NT2/D1 (cell line): ENCODE data around the gene SLC9A7.

Experiments used
- DNase-seq: peaks from one replicate; pipeline ENCODE4 v3.0.0-alpha.2; 2011; ENCODE audit warnings: low read depth, low spot score
- H3K27me3 ChIP-seq: 2 replicates; pipeline ENCODE4 v1.6.0; 2011; ENCODE audit warnings: mild to moderate bottlenecking; ENCODE audit not compliant: insufficient read length, insufficient read depth
- H3K36me3 ChIP-seq: 2 replicates; pipeline ENCODE4 v1.6.1; 2011; ENCODE audit warnings: mild to moderate bottlenecking, low read length, mixed read lengths; ENCODE audit not compliant: insufficient read depth, insufficient read length
- H3K4me1 ChIP-seq: 2 replicates; pipeline ENCODE4 v1.5.1; 2011; ENCODE audit not compliant: insufficient read depth, insufficient read length
- H3K4me3 ChIP-seq: 2 replicates; pipeline ENCODE4 v1.5.1; 2011; ENCODE audit warnings: low read depth; ENCODE audit not compliant: insufficient read length
- H3K9ac ChIP-seq: 2 replicates; pipeline ENCODE4 v1.6.0; 2011; ENCODE audit warnings: low read depth; ENCODE audit not compliant: insufficient read length
- H3K9me3 ChIP-seq: 2 replicates; pipeline ENCODE4 v1.5.1; 2011; ENCODE audit warnings: mild to moderate bottlenecking, low read length; ENCODE audit not compliant: insufficient read depth
- SUZ12 ChIP-seq: IDR thresholded peaks from 2 replicates; pipeline ENCODE4 v1.6.1; 2011; ENCODE audit not compliant: insufficient read length, insufficient read depth; ENCODE audit errors: extremely low read depth
- YY1 ChIP-seq: IDR thresholded peaks from 2 replicates; pipeline ENCODE4 v1.6.1; 2011; ENCODE audit not compliant: insufficient read length, insufficient read depth
- ZNF274 ChIP-seq: IDR thresholded peaks from 2 replicates; pipeline ENCODE4 v1.6.1; 2011; ENCODE audit warnings: mild to moderate bottlenecking, low read depth, low read length

The SLC9A7 gene

GRCh38 chrX:46645614-46646013 is 113.3 kb downstream of the SLC9A7 start:
- H3K9me3 ChIP-seq: no peaks in the 10 kb centered on the region
- no peaks in the 10 kb centered on the region for H3K27me3 ChIP-seq
- no peak overlapping the region for H3K4me3 ChIP-seq
- DNase-seq: no peak
- H3K36me3 ChIP-seq: peaks cover 16% of the 10 kb centered on the region
- H3K9ac ChIP-seq: no peak overlapping the region
- peaks cover 15% of the 10 kb centered on the region for H3K4me1 ChIP-seq
- no peak for TF ChIP-seq YY1
- TF ChIP-seq SUZ12: no peak
- TF ChIP-seq ZNF274: no peak

GRCh38 chrX:46643636-46644035 is 115.3 kb downstream of the SLC9A7 start:
- no peak for DNase-seq

GRCh38 chrX:46642145-46642544 is 116.8 kb downstream of the SLC9A7 start:
- Histone ChIP-seq H3K9me3 (no peaks in the 10 kb centered on the region), H3K4me3 (no peak overlapping the region), H3K4me1 (peaks cover 8% of the 10 kb centered on the region), H3K36me3 (peaks cover 16% of the 10 kb centered on the region), H3K27me3 (no peaks in the 10 kb centered on the region), H3K9ac (no peak overlapping the region)
- TF ChIP-seq YY1: no peak
- no peak for TF ChIP-seq ZNF274
- TF ChIP-seq SUZ12: no peak
- DNase-seq: no peak

More at GRCh38 chrX:46643636-46644035, 115.3 kb downstream of the SLC9A7 start:
- no peak overlapping the region for H3K4me3 ChIP-seq
- peaks cover 16% of the 10 kb centered on the region for H3K36me3 ChIP-seq
- no peak for TF ChIP-seq ZNF274
- TF ChIP-seq YY1: no peak
- TF ChIP-seq SUZ12: no peak
- no peak overlapping the region for H3K9ac ChIP-seq
- H3K9me3 ChIP-seq: no peaks in the 10 kb centered on the region
- H3K27me3 ChIP-seq: no peaks in the 10 kb centered on the region
- H3K4me1 ChIP-seq: peaks cover 13% of the 10 kb centered on the region

- DNase-seq: no peak
- Histone ChIP-seq H3K27me3 (no peaks in the 10 kb centered on the region), H3K9me3 (no peaks in the 10 kb centered on the region), H3K4me1 (no peaks in the 10 kb centered on the region), H3K9ac (no peak overlapping the region), H3K4me3 (no peak overlapping the region), H3K36me3 (no peaks in the 10 kb centered on the region)
- TF ChIP-seq YY1 (no peak), ZNF274 (no peak), SUZ12 (no peak)
These were observed 121.0 kb downstream of the SLC9A7 start for GRCh38 chrX:46637938-46638337.

- TF ChIP-seq SUZ12: no peak
- no peak for TF ChIP-seq ZNF274
- TF ChIP-seq YY1: no peak
- H3K9me3 ChIP-seq: no peaks in the 10 kb centered on the region
- H3K9ac ChIP-seq: no peak overlapping the region
- no peak overlapping the region for H3K4me3 ChIP-seq
- DNase-seq: no peak
- H3K4me1 ChIP-seq: no peaks in the 10 kb centered on the region
- H3K36me3 ChIP-seq: no peaks in the 10 kb centered on the region
- H3K27me3 ChIP-seq: no peaks in the 10 kb centered on the region
These were observed 122.7 kb downstream of the SLC9A7 start for GRCh38 chrX:46636223-46636622.

GRCh38 chrX:46635186-46635585 is 123.7 kb downstream of the SLC9A7 start:
- Histone ChIP-seq H3K36me3 (peaks cover 6% of the 10 kb centered on the region), H3K9ac (no peak overlapping the region), H3K4me3 (no peak overlapping the region), H3K27me3 (no peaks in the 10 kb centered on the region), H3K9me3 (no peaks in the 10 kb centered on the region), H3K4me1 (no peaks in the 10 kb centered on the region)
- DNase-seq: no peak
- TF ChIP-seq ZNF274 (no peak), YY1 (no peak), SUZ12 (no peak)

- DNase-seq: no peak
- TF ChIP-seq YY1: no peak
- no peak for TF ChIP-seq ZNF274
- no peak for TF ChIP-seq SUZ12
- H3K4me3 ChIP-seq: no peak overlapping the region
- H3K4me1 ChIP-seq: no peaks in the 10 kb centered on the region
- H3K9ac ChIP-seq: no peak overlapping the region
- no peaks in the 10 kb centered on the region for H3K27me3 ChIP-seq
- no peaks in the 10 kb centered on the region for H3K9me3 ChIP-seq
- peaks cover 6% of the 10 kb centered on the region for H3K36me3 ChIP-seq
These were observed 124.3 kb downstream of the SLC9A7 start for GRCh38 chrX:46634577-46634976.

GRCh38 chrX:46630141-46630540 is 128.8 kb downstream of the SLC9A7 start:
- no peaks in the 10 kb centered on the region for H3K9me3 ChIP-seq
- no peak for DNase-seq
- H3K4me1 ChIP-seq: peaks cover 10% of the 10 kb centered on the region
- no peaks in the 10 kb centered on the region for H3K27me3 ChIP-seq
- H3K36me3 ChIP-seq: peaks cover 6% of the 10 kb centered on the region
- no peak overlapping the region for H3K9ac ChIP-seq
- no peak for TF ChIP-seq SUZ12
- TF ChIP-seq YY1: no peak
- no peak for TF ChIP-seq ZNF274
- H3K4me3 ChIP-seq: no peak overlapping the region
